ENCODE measurements around the gene DNAJC25.

The DNAJC25 gene

DNA sequence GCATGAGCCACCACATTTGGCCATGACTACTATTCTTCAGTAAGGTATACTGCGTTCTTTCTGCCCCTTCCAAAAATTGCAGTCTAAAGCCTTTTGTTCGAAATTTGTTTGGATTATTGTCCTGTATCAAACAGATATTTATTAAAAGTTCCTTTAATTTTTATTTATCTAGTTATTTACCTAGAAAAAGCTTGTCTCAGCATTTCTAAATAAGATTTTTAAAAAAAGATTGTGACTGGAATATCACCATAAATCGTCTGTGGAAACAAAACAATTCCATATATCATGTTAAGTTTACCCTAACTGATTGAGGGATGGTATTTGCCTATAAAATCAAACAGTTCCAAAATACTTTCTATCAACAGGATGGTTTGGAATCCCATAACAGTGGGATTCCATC, 45.0 kb downstream of the DNAJC25 start (continued):
- TF ChIP-seq, protein P1, sequence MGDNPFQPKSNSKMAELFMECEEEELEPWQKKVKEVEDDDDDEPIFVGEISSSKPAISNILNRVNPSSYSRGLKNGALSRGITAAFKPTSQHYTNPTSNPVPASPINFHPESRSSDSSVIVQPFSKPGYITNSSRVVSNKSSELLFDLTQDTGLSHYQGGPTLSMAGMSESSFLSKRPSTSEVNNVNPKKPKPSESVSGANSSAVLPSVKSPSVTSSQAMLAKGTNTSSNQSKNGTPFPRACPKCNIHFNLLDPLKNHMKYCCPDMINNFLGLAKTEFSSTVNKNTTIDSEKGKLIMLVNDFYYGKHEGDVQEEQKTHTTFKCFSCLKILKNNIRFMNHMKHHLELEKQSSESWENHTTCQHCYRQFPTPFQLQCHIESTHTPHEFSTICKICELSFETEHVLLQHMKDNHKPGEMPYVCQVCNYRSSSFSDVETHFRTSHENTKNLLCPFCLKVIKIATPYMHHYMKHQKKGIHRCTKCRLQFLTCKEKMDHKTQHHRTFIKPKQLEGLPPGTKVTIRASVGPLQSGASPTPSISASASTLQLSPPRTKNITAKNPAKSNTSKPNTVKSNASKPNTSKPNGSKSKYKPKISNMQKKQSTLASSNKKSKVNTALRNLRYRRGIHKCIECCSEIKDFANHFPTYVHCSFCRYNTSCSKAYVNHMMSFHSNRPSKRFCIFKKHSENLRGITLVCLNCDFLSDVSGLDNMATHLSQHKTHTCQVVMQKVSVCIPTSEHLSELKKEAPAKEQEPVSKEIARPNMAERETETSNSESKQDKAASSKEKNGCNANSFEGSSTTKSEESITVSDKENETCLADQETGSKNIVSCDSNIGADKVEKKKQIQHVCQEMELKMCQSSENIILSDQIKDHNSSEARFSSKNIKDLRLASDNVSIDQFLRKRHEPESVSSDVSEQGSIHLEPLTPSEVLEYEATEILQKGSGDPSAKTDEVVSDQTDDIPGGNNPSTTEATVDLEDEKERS (tag by site-specific recombination; IDR thresholded peaks at IDR 0.05): no peak

DNA sequence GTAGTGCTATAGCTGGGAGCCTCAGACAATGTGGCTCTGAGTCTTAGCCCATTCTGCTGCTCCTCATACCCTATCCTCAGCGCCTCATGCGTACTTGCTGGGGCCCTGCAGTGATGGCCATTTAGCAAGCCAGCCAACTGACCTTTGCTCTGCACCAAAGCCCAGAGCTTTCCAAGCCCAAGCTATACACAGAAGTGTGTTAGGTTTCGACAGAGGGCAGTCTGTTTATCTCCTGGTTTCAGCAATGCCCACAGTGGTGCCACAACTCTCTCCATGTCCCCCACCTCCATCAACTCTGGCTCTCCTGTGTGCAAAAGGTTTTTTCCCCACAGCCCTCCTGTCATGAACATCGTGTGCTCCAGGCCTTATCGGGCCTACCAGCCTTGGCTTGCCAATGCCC, 47.2 kb downstream of the DNAJC25 start:
- CTCF ChIA-PET: interaction anchor here (2.5 kb wide), 1 partner anchor 14 kb away, joined by 10 read pairs; no protein-coding TSS in a partner anchor
- Histone ChIP-seq H3K4me3 (ENCODE audit: low read depth, low read length) (no peak overlapping the region), H3K4me1 (ENCODE audit: control insufficient read depth, insufficient read depth, low read length) (no peaks in the 10 kb centered on the region), H3K27ac (ENCODE audit: extremely low read depth, low read depth, low read length) (no peak overlapping the region), H3K9me3 (ENCODE audit: control insufficient read depth, insufficient read depth, low read depth, low read length) (no peaks in the 10 kb centered on the region), H3K36me3 (ENCODE audit: control insufficient read depth in 2 of 2, insufficient read depth in 1 of 2, low read length in 2 of 2) (peaks cover 5 to 18% of the 10 kb centered on the region in 2 experiments; a peak in 2 of 3 replicates)
- POLR2A ChIA-PET: no interaction called here
- TF ChIP-seq ZNF785 (tag by site-specific recombination; IDR thresholded peaks at IDR 0.05) (no peak), ZNF660 (tag by site-specific recombination; IDR thresholded peaks at IDR 0.05) (no peak), ZNF157 (tag by site-specific recombination; IDR thresholded peaks at IDR 0.05) (no peak), YY1 (tag by site-specific recombination; IDR thresholded peaks at IDR 0.05) (no peak), IKZF3 (tag by site-specific recombination; IDR thresholded peaks at IDR 0.05) (no peak), ZSCAN23 (tag by site-specific recombination; IDR thresholded peaks at IDR 0.05) (no peak), ZNF624 (tag by site-specific recombination; IDR thresholded peaks at IDR 0.05) (no peak), TRIM28 (IDR thresholded peaks at IDR 0.05; ENCODE audit: borderline replicate concordance, low read length) (no peak), ZNF677 (tag by site-specific recombination; IDR thresholded peaks at IDR 0.05) (no peak), ZNF292 (tag by site-specific recombination; IDR thresholded peaks at IDR 0.05; ENCODE audit: borderline replicate concordance, low read depth) (no peak), ZNF416 (tag by site-specific recombination; IDR thresholded peaks at IDR 0.05) (no peak), ZNF248 (tag by site-specific recombination; IDR thresholded peaks at IDR 0.05) (no peak), TCF7L2 (IDR thresholded peaks at IDR 0.05; ENCODE audit: borderline replicate concordance, low read depth, low read length) (no peak), ZNF404 (tag by site-specific recombination; IDR thresholded peaks at IDR 0.05) (no peak), ZNF354C (tag by site-specific recombination; IDR thresholded peaks at IDR 0.05; ENCODE audit: borderline replicate concordance, low read depth) (no peak), ZNF701 (tag by site-specific recombination; IDR thresholded peaks at IDR 0.05) (no peak), ZNF623 (tag by site-specific recombination; IDR thresholded peaks at IDR 0.05) (no peak), ZNF394 (tag by site-specific recombination; IDR thresholded peaks at IDR 0.05; ENCODE audit: borderline replicate concordance) (no peak)
- TF ChIP-seq, protein P2, sequence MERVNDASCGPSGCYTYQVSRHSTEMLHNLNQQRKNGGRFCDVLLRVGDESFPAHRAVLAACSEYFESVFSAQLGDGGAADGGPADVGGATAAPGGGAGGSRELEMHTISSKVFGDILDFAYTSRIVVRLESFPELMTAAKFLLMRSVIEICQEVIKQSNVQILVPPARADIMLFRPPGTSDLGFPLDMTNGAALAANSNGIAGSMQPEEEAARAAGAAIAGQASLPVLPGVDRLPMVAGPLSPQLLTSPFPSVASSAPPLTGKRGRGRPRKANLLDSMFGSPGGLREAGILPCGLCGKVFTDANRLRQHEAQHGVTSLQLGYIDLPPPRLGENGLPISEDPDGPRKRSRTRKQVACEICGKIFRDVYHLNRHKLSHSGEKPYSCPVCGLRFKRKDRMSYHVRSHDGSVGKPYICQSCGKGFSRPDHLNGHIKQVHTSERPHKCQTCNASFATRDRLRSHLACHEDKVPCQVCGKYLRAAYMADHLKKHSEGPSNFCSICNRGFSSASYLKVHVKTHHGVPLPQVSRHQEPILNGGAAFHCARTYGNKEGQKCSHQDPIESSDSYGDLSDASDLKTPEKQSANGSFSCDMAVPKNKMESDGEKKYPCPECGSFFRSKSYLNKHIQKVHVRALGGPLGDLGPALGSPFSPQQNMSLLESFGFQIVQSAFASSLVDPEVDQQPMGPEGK (tag by site-specific recombination; IDR thresholded peaks at IDR 0.05): no peak
- TF ChIP-seq, protein P3, sequence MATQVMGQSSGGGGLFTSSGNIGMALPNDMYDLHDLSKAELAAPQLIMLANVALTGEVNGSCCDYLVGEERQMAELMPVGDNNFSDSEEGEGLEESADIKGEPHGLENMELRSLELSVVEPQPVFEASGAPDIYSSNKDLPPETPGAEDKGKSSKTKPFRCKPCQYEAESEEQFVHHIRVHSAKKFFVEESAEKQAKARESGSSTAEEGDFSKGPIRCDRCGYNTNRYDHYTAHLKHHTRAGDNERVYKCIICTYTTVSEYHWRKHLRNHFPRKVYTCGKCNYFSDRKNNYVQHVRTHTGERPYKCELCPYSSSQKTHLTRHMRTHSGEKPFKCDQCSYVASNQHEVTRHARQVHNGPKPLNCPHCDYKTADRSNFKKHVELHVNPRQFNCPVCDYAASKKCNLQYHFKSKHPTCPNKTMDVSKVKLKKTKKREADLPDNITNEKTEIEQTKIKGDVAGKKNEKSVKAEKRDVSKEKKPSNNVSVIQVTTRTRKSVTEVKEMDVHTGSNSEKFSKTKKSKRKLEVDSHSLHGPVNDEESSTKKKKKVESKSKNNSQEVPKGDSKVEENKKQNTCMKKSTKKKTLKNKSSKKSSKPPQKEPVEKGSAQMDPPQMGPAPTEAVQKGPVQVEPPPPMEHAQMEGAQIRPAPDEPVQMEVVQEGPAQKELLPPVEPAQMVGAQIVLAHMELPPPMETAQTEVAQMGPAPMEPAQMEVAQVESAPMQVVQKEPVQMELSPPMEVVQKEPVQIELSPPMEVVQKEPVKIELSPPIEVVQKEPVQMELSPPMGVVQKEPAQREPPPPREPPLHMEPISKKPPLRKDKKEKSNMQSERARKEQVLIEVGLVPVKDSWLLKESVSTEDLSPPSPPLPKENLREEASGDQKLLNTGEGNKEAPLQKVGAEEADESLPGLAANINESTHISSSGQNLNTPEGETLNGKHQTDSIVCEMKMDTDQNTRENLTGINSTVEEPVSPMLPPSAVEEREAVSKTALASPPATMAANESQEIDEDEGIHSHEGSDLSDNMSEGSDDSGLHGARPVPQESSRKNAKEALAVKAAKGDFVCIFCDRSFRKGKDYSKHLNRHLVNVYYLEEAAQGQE (tag by site-specific recombination; IDR thresholded peaks at IDR 0.05): no peak

Data from HEK293 (cell line).